Amniotic epithelial cell (primary cell): ENCODE data around the gene DSE.

ENCODE experiments used
- DNase-seq: peaks from one replicate; pipeline ENCODE4 v3.0.0-alpha.2; 2010; ENCODE audit warnings: low read depth

DSE gene

GRCh38 chr6:116387374-116387773 is 16.6 kb downstream of the DSE start:
- peak; percentile 88 for DNase-seq

GRCh38 chr6:116388924-116389323 is 18.2 kb downstream of the DSE start:
- DNase-seq = no peak

GRCh38 chr6:116389357-116389756 is 18.6 kb downstream of the DSE start:
- no peak for DNase-seq

GRCh38 chr6:116390581-116390980 is 19.8 kb downstream of the DSE start:
- DNase-seq = no peak

GRCh38 chr6:116392132-116393013 is 21.6 kb downstream of the DSE start:
- DNase-seq = peak; percentile 69

GRCh38 chr6:116393430-116393829 is 22.7 kb downstream of the DSE start:
- no peak for DNase-seq

- DNase-seq = no peak
These were observed 24.9 kb downstream of the DSE start for GRCh38 chr6:116395647-116396046.

GRCh38 chr6:116396441-116396840 is 25.7 kb downstream of the DSE start:
- no peak for DNase-seq

GRCh38 chr6:116397914-116398313 is 27.2 kb downstream of the DSE start:
- DNase-seq = peak; percentile 47

GRCh38 chr6:116398316-116399010 is 27.7 kb downstream of the DSE start:
- DNase-seq = peak; percentile 59

GRCh38 chr6:116399287-116399686 is 28.5 kb downstream of the DSE start:
- no peak for DNase-seq

- DNase-seq = peak; percentile 68
These were observed 29.6 kb downstream of the DSE start for GRCh38 chr6:116400328-116400727.

GRCh38 chr6:116402108-116402937 is 31.6 kb downstream of the DSE start:
- DNase-seq = no peak

GRCh38 chr6:116403205-116403604 is 32.5 kb downstream of the DSE start:
- DNase-seq = no peak

GRCh38 chr6:116404696-116405095 is 33.9 kb downstream of the DSE start:
- peak; percentile 63 for DNase-seq

- peak; percentile 66 for DNase-seq
These were observed 34.4 kb downstream of the DSE start for GRCh38 chr6:116405138-116405537.

GRCh38 chr6:116405652-116406356 is 35.1 kb downstream of the DSE start:
- DNase-seq = no peak

- DNase-seq = peak; percentile 94
These were observed 36.1 kb downstream of the DSE start for GRCh38 chr6:116406678-116407345.

GRCh38 chr6:116408491-116408890 is 37.7 kb downstream of the DSE start:
- DNase-seq = no peak

- DNase-seq = no peak
These were observed 39.0 kb downstream of the DSE start for GRCh38 chr6:116409756-116410155.

- DNase-seq = peak; percentile 78
These were observed 40.5 kb downstream of the DSE start for GRCh38 chr6:116411284-116411623.
